GM19372 (cell line): ENCODE results near the gene POU2AF3.

Experiments used
- ATAC-seq: cut with Tn5 transposase; IDR thresholded peaks from one replicate; pipeline ENCODE4 v1.9.1; 2021; ENCODE audit warnings: mild to moderate bottlenecking, low read depth, moderate library complexity; ENCODE audit not compliant: unreplicated experiment

Gene POU2AF3

DNA sequence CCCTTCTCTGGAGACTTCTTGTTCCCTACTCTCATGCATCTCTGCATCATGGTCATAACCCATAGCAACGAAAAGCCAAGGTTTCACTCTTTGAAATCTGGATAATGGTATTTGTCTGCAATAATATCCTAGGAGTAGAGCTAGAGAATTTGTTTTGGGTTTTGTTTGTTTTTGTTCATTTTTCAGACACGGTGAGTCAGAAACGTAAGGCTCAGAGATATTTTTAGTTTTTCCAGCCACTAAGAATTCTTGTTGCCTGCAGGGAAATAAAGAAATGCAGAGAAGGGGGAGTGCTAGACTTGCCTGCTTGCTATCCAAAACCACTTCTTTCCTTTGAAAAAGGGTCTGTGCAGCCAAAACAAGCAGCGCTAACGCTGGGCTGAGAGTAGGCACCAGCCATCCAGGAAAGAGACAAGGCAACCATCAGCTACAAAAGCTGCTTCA, 26.0 kb downstream of the POU2AF3 start:
- no peak for ATAC-seq

DNA sequence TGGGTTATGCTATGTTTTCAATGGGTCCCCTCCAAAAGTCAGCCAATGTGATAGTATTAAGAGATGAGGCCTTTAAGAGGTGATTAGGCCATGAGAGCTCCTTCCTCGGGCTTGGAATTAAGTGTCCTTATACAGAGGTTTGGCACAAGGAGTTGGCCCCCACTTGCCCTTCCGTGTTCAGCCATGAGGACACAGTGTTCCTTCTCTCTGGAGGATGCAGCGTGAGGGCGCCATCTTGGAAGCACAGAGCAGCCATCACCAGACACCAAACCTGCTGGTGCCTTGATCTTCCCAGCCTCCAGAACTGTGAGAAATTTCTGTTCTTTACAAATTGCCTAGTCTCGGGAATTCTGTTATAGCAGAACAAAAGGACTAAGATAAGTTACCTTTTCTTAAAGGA, 26.9 kb downstream of the POU2AF3 start:
- ATAC-seq = no peak

DNA sequence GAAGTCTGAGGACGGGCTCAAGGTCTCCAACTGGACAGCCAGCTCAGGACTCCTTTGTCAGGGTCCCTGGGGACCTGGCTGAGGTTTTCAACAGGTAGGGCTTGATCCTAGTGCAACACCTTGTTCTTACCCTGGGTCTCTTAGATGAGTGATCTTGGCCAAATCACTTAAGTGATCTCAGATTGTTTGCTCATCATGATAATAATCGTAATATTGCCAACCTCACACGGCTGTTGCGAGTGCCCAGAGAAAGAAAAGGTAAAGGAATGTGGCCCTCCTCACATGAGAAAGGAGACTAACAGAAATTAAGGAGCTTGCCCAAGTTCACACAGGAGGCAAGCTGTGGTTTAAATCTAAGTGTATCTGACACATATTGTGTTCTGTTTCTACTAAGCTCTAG, 28.5 kb downstream of the POU2AF3 start:
- ATAC-seq = no peak

DNA sequence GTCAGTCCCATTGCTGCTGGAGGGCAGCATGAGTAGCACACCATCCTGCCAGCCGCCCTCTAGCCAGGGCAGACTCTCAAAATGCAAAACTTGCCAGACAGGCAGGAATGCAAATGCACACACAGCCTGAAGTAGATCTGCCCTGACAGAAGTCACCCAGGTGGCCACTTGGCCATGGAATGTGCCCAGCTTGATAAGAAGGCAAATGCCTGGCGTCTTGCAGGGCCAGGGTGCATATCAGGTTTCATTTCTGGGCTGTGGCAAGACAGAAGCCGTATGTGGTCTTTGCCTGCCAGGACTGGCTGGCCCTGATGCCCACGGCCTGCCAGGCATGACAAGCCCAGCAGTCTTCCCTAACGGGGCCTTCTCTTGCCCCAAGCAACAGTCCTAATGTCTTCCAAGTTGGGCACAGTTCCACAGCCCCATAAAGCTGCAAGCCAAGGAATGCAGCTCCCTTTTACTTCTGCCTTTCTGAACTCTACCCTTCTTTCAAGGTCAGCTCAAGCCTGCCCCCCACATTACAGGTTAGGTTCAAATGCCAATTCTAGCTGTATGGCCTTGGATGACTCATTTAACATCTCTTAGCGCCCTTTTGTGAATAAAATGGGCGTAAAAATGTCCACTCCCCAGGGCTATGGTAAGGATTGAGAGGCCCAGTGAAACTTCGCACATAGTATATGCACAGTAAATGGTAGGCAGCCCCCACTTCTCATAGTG, 29.7 kb downstream of the POU2AF3 start:
- no peak for ATAC-seq

DNA sequence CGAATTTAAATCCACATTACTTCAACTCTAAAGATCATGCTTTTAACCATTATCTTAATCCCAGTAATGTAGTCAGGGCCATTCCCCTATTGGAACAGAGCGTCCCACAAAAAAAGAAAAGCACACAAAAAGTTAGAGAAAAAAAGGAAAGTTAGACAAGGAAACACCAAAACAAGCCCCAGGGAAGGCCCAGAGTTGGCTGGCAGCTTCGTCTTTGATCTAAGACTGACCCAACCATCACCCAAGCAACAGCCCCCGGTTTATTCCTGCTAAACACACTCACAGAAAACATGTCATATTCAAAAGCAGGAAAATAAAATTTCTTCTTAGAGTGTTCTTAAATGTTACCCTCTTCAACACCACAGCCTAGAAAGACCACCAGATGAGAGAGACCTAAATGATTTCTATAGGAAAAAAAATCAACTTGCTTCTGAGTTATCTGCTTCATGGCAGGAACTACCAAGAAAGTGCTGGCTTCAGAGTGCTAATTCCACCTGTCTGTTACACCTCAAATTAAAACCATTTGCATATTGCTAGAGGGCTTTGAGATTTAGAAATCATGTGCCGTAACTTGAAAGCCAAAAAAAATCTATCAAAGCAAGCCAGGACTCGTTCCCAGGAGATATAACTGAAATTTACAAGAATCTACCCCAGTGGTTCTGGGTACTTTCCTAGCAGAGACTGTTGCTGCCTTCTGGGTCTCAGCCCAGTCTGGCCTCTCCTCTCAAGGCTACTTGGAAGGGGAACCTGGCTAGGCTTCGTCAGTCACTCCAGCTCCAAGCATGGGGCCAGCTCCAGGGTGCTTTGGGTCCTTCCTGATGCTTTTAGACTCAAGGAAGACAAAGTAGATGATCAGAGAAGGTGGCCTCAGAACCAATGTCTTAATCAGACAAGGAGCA, 31.2 kb downstream of the POU2AF3 start:
- no peak for ATAC-seq

DNA sequence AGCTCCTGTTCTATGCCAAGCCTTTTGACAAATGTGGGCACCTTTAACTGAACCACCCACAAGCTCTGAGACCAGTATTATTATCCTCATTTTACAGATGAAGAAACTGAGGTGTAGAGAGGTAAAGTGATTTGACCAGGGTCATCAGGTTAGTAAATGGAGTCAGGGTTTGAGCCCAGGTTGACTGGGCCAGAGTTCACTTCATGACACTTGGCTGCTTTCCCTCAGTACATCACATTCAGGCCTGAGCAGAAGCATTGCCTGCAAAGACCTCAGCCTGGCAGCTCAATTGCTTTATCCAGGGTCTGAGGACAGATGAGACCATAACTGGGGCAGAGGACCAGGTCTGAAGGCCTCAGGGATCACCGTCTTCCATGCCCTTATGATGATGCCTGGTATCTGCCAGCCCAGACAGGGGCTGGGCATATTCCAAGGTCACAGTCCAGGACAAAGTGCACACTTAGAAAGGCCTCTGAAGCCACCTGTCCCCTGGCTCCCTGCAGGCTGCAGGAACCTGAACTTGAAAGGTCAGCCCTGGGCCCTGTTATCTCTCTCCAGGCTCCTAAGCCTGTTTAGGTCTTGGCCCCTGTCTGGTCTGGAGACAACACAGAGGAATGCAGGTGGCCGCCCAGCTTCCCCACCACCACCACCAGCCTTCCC, 32.0 kb downstream of the POU2AF3 start:
- ATAC-seq = no peak

DNA sequence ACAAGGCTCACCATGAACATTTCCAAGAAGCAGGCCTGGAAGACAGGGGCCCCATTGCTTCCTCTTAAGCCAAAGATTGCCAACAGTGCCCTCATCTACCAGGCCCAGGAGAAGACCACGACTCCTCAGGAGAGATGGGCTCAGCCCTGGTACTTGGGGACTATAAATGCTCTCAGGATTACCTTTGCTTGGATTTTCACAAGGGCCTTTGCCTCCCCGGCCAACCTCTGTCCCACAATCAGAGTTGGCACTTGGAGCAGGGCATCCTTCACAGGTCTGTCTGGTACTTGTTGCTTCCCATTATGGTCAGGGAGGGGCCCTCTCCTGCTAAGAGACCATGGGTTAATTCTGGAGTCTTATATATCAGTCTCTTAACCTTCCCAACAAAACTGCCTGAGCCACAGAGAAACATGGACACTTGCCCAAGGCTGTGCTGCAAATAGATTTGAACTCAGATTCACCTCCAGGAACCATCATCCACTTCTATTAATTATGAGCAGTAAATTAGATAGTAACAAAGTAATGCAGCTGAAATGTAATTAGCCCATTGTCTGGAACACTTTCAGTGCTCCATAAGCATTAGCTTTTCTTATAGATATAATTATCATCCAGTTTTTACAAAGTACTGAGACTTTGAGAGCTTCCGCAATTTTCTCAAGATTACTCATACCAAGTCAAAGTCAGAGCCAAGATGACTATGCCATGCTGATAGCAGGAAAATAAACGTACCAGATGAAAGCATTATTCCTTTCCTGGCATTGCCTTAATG, 33.5 kb downstream of the POU2AF3 start:
- no peak for ATAC-seq

DNA sequence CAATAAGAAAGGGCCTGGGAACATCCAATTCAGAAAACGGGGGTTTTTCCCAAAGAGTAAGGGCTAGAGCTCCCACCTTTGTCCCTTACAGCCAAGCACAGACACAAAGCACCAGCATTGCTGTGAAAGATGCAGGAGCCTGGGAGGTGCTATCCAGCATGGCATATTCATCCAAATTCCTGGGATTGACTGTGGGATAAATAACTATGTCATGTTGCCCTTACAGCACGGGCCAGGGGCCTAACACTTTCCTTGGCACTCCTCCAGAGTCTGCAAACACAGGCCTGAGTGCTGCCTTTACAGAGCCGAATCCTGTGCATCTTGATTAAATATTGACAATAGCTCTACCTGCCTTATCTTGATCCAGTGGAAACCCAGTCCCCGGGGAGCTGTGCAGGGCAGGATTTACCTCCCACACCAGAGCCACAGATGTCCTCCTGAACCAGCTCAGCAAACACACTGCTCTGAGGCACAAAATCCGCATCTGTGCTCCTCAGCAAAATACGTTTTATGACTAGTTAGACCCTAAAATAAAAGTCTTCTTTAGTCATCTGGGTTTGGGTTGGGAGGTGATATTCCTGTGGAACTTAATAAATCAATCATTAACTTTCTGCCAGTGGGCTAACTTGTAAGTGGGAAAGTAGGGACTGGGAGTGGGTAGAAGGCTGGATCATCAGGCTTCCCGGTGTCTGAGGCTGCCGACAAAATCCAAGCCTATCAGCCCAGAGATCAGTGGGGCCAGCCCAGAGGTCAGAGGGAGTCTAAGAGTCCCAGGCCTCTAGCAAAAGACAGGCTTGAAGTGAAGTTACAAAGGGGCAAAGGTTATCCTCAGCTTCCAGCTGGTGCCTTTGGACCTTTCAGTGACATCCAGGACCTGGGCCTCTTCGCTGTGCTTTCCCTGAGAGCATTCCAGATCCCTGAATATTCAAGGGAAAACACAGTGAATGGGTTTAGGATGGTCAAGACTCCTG, 36.5 kb downstream of the POU2AF3 start:
- no peak for ATAC-seq

DNA sequence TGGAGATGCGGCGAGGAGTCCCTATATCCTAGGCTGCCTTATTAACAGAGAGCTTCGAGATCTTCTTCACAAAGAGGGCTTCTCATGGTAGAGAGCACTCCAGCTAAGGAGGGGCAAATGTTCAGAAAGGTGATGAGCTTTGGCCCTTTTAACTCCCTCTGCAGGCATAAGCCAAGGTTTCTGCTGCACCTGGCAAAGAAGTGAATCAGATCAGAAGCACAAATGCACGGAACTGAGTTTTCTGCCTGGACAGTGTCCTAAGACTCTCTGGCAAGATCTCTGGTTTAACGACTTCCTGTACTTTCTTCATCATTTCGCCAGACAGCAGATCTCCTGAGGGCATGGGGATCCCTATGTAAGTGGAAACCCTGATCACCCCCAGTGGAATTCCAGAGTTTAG, 37.2 kb downstream of the POU2AF3 start:
- no peak for ATAC-seq

DNA sequence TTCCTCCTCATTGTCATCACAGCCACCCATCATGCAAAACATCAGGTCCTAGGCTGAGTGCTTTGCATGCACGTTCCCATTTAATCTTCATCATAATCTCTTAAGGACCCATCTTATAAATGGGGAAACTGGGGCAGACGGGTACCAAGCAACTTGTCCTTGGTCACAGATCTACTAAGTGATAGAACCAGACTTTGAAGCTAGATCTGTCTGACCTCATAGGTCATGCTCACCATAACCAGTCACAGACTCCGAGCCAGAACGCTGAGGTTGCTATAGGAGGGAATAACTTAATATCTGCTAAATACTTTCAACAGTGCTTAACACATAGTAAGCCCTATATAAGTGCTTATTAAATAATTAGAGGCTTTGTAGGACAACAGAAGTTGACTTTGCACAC, 37.7 kb downstream of the POU2AF3 start:
- no peak for ATAC-seq

DNA sequence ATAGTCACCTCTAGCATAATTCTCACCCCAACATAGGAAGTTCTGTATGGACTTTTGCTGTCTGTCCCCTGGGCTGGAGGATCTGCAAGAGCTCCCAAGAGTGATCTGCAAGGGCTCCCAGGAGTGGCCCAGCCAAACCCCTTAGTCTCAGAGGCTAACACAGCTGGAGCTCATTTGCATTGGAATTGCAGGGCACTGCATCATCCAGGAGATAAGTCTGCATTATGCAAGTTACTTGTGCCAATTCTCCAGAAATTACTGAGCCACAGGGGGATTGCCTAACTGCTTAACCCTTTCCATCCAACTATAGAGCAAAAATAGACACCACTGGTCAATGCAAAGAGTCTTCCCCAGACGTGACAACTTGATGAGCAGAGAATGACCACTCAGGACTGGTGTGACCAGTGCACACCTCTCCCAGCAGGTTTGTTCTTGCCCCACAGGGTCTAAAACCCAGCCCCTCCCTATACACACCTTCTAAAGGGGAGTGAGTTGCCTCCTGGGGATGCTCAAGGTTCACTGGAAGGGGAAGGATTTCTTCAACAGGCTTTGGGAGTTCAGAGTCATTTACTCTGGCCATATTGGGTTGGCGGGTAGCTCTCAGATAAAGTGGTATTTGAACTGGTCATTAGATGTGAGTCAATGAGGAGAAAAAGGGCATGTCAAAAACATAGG, 38.4 kb downstream of the POU2AF3 start:
- ATAC-seq = no peak

DNA sequence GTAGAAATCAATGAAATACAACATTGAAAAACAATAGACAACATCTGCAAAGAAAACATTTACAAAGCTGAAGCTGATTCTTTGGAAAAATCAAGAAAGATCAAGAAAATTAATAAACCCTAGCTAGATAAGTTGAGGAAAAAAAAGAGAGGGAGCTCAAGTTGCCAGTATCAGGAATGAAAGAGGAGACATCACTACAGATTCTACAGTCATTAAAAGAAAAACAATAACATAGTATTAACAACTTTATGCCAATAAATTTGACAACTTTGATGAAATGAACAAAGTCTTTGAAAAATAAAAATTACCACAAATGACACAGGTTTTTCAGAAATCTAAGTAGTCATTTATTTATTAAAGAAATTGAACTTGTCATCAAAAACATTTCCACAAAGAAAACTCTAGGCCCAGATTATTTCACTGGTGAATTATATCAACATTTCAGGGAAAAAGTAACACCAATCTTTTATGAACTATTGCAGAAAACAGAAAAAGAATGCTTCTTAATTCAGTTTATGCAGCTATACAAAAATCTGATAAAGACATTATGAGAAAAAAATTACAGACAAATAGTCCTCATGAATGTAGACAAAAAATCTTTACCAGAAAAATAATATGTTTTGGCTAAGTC, 41.5 kb downstream of the POU2AF3 start:
- no peak for ATAC-seq

DNA sequence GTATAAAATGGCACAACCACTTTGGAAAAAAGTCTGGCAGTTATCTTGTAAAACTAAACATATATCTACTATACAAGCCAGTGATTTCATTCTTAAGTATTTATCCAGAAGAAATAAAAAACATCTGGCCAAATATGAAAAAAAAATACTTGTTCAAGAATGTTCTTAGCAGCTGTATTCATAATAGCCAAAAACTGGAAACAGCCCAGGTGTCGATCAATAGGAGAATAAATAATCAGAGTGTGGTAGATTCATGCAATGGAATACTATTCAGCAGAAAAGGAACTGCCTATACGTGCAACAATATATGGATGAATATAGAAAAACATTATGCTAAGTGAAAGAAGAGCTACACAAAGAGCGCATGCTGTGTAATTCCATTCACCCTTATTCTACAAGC, 44.0 kb downstream of the POU2AF3 start:
- no peak for ATAC-seq

DNA sequence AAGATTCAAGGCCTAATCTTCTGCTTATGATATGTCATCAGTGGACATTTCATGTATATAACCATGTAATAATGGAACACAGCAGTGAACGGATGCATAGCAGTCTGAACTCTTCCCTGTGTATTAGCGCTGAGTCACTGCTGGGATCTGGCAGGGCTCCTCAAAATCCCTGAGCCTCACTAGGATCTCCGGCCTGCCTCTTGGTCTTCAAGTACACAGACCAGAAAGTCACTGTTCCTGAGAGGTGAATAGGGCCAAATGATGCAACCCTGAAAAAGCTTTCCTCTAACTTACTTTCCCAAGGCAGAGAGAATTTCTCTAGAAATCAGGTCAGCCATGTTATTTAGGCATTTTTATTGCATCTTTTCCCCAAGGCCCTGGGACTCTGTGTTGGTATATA, 45.7 kb downstream of the POU2AF3 start:
- no peak for ATAC-seq

DNA sequence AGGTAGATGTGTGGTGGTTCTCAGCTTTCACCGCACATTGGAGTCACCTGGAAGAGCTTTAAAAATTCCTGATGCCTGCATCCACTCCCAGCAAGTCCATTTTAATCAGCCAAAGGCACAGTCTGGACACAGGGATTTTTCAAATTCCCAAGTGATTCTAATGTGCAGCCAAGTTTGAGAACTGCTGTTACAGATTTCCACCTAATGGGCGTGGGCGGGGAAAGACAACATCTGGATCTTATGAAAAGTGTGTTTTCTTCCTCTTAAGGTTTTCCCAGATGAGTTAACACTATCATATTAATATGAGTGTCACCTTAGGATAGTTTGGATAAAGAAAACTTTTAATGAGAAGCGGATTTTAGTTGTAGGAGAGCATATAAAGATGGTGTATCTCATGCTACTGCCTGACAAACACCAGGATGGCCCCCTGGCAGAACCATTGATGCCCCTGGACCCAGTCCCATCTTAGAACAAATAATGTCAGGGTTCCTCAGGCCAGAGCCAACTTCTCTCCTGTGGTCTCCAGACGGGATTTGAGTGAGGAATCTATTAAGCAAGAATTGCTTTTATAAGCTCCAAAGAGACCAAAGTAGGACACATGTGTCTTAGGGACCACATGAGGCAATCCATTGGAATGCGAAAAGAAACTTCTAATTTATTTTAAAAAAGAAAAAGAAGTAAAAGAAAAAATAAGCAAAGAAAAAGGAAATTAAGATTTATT, 48.8 kb downstream of the POU2AF3 start:
- no peak for ATAC-seq

DNA sequence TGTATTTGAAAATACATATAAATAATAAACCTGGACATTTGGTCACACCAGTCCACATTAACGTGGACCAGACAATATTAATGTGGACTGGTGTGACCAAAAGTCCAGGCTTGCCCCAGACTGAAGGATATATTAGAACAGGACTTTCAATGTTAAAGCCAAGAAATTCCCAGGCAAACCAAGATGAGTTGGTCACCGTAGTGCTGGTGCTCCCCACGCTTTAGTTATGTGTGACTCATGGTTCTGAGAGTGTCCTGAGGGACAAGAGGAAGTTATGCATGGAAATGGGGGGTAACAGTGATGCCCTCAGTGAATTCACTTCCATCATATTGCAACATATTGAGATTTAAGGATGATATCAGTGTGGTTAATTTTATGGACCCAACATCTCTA, 49.4 kb downstream of the POU2AF3 start:
- no peak for ATAC-seq

DNA sequence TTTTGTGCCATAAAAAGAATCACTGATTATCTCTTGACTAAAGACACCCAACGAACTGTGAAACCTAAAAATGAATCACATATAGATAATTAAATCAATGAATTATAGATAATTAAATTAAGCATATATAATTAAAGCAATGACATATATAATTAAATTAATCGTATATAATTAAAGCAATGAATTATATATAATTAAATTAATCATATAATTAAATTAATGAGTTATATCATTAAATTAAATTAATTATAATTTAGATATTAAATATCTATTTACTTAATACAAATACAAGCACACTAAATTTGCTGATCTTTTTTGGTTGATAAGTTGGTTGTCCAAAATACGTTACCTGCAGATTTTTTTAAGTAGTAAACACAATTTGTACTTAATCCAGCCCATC, 49.8 kb downstream of the POU2AF3 start:
- ATAC-seq = no peak

DNA sequence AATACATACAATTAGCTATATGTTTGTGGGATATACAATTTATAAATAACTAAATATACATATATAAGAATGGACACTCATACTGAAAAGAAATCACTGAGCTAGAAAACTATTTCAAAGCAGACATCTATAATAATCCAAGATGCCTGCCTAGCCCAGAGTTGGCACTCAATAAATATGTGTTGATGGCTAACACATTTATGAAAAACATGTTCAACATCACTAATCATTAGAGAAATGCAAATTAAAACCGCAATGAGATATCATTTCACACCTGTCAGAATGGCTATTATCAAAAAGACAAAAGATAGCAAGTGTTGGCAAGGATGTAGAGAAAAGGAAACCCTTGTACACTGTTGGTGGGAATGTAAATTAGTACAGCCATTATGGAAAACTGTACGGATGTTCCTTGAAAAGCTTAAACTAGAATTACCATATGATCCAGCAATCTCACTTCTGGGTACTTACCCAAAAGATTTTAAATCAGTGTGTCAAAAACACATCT, 50.9 kb downstream of the POU2AF3 start:
- no peak for ATAC-seq
